ENCODE measurements around the gene FGF22. TPM values are rescaled to one million over a fixed set of nuclear protein-coding genes. Genes with fewer than 3 reads are reported as not detected.

FGF22 gene
- total RNA-seq, 2 donors from 2014 or later = 0.27 to 0.56 TPM

DNA sequence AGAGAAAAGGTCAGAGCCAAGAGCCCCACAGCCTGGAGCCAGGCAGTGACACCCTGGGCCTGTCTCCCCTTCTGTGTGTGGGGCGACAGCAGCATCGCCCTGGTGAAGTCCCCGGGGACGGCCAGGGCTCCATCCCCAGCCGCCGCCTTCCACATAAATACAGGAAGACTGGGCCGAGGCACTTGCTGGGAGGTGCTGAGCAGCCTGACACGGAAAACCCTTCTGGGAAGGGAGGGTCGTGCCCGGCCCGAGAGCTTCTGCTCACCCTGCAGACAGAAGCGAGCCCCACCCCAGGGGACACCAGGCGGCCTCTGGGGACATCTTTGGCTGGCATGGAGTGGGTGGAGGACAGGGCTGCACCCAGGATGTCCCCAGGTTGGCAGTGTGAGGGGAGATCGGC lies 5.1 kb downstream of the FGF22 start:
- TF ChIP-seq, protein P1, sequence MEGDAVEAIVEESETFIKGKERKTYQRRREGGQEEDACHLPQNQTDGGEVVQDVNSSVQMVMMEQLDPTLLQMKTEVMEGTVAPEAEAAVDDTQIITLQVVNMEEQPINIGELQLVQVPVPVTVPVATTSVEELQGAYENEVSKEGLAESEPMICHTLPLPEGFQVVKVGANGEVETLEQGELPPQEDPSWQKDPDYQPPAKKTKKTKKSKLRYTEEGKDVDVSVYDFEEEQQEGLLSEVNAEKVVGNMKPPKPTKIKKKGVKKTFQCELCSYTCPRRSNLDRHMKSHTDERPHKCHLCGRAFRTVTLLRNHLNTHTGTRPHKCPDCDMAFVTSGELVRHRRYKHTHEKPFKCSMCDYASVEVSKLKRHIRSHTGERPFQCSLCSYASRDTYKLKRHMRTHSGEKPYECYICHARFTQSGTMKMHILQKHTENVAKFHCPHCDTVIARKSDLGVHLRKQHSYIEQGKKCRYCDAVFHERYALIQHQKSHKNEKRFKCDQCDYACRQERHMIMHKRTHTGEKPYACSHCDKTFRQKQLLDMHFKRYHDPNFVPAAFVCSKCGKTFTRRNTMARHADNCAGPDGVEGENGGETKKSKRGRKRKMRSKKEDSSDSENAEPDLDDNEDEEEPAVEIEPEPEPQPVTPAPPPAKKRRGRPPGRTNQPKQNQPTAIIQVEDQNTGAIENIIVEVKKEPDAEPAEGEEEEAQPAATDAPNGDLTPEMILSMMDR (IDR thresholded peaks at IDR 0.05) = no peak
- Histone ChIP-seq H3K9me3 (no peaks in the 10 kb centered on the region), H3K4me1 (ENCODE audit: control insufficient read depth in 1 of 2, low read depth in 2 of 2) (no peaks in the 10 kb centered on the region), H3K36me3 (peaks cover 33% of the 10 kb centered on the region), H3K27me3 (replicated peaks; ENCODE audit: insufficient read depth) (no peaks in the 10 kb centered on the region), H3K27ac (no peak overlapping the region), H3K4me3 (no peak overlapping the region)
- no peak for DNase-seq (ENCODE audit: low spot score)
- no peak for ATAC-seq (ENCODE audit: insufficient number of reproducible peaks, low FRiP score, low read depth)

DNA sequence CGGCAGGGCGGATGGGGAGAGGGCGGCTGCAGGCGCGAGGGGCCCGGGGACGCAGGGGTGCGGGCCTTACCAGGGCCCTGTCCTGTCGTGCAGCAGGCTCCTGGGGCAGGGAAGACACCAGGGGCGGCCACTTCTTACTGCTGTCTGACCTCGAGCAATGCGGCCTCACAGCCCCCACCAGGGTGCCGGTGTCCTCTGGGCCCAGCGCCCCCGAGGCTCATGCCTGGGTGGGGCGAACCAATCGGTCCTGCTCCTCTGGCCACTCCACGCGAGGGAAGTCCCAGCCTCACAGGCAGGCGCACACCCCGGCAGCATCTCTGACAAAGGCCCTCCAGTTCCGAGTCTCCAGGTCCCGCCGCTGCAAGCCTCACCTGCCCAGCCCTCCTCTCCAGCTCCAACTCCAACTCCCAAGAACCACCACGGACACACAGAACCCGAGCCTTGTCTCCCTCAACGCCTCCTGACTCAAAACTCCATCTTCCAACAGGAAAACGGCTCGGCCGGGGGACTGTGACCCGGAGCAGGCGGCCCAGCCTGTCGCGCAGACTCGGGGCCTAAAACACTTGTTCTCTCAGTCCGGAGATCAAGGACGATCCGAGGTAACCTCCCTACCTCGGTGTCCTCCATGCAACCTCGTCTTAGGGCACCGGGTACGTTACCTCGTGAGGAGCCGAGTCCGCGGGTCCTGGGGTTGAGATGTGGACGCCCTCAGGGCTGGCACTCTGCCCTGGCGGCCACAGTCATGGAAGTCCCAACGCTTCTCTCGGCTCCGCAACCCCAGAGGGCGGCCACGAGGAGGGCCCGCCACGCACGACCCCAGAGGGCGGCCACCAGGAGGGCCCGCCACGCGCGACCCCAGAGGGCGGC lies 6.5 kb downstream of the FGF22 start:
- Histone ChIP-seq H3K9me3 (no peaks in the 10 kb centered on the region), H3K36me3 (peaks cover 40% of the 10 kb centered on the region), H3K4me1 (ENCODE audit: control insufficient read depth in 1 of 2, low read depth in 2 of 2) (no peaks in the 10 kb centered on the region), H3K4me3 (no peak overlapping the region), H3K27me3 (replicated peaks; ENCODE audit: insufficient read depth) (no peaks in the 10 kb centered on the region), H3K27ac (no peak overlapping the region)
- DNase-seq (ENCODE audit: low spot score) = no peak
- ATAC-seq (ENCODE audit: insufficient number of reproducible peaks, low FRiP score, low read depth) = no peak
- TF ChIP-seq, protein P1 (IDR thresholded peaks at IDR 0.05) = no peak

DNA sequence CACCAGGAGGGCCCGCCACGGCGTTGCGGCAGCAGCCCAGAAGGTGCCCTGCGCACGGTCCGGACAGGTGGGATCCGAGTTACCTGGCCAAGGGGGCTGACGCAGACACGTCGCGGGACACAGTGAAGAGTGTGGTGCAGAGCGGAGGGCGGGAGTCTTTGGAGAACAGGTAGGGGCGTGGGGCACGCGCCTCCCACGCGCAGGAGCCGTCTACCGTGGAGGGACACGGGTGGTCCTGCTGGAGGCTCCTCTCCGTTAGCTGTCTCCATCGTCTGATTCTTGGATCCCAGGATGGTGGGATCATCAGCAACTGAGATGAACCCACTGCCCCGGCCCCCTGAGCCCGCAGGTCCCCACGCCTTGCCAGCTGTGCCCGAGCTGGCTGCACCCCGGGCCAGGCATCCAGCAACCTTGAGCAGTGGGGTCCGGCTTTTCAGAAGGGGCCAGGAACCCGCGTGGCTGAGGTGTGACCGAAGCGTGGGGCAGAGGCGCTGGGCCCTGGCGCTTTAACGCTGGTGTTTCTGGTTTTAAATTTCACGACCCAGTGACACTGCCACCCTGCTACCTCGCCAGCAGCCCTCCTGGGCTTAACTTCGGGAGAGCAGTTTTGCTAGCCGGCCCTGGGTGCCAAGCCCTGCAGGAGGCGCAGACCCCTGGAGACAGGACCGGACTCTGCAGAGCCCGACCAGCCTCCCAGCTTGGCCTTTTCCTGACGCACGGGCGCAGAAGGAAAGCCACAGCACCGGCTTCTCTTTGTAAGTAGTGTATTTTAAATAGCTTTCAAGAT lies 7.3 kb downstream of the FGF22 start:
- peaks cover 47% of the 10 kb centered on the region for H3K36me3 ChIP-seq
- no peak for DNase-seq (ENCODE audit: low spot score)

DNA sequence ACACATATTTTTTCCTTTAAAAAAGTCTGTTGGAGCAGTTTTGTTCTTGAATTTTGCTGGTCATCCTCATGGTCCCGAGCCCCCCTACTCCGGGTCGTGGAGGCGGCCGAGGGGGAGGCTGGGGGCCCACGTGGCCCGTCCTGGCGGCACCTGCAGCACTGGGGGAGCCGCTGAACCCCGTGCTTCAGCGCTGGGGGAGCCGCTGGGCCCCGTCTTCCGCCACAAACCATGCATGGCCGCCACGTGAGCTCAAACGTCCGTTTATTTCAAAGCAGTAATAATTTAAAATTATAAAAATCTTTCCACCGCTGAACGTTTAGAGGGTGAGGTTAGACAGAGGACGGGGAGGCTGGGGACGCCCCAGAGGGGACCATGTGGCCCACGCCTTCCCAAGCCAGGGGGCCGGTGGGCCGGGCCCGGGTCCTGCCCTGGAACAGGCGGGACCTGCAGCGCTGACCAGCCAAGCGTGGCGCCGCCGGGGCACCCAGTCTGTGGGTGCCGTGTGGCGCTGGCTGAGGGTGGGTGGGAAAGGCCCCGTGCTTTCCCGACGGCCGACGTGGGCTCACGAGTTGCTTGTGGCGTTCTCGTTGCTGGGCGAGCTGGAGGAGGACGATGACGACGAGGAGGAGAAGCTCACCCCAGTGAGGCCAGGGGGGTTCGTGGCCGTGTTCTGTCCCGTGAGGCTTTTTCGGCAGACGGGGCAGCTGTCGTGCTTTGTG lies 8.0 kb downstream of the FGF22 start:
- H3K36me3 ChIP-seq = peaks cover 52% of the 10 kb centered on the region
- H3K9me3 ChIP-seq = no peaks in the 10 kb centered on the region
- H3K27ac ChIP-seq = no peak overlapping the region
- ATAC-seq (ENCODE audit: insufficient number of reproducible peaks, low FRiP score, low read depth) (no peak), DNase-seq (ENCODE audit: low spot score) (no peak)
- no peak overlapping the region for H3K4me3 ChIP-seq
- H3K4me1 ChIP-seq (ENCODE audit: control insufficient read depth in 1 of 2, low read depth in 2 of 2) = no peaks in the 10 kb centered on the region
- H3K27me3 ChIP-seq (replicated peaks; ENCODE audit: insufficient read depth) = no peaks in the 10 kb centered on the region
- TF ChIP-seq, protein P1 (IDR thresholded peaks at IDR 0.05) = no peak

More for the DNA sequence above, 7.3 kb downstream of the FGF22 start:
- H3K9me3 ChIP-seq = no peaks in the 10 kb centered on the region
- no peaks in the 10 kb centered on the region for H3K4me1 ChIP-seq (ENCODE audit: control insufficient read depth in 1 of 2, low read depth in 2 of 2)
- no peak overlapping the region for H3K4me3 ChIP-seq
- ATAC-seq (ENCODE audit: insufficient number of reproducible peaks, low FRiP score, low read depth) = no peak
- TF ChIP-seq, protein P1 (IDR thresholded peaks at IDR 0.05) = no peak
- no peaks in the 10 kb centered on the region for H3K27me3 ChIP-seq (replicated peaks; ENCODE audit: insufficient read depth)
- no peak overlapping the region for H3K27ac ChIP-seq

DNA sequence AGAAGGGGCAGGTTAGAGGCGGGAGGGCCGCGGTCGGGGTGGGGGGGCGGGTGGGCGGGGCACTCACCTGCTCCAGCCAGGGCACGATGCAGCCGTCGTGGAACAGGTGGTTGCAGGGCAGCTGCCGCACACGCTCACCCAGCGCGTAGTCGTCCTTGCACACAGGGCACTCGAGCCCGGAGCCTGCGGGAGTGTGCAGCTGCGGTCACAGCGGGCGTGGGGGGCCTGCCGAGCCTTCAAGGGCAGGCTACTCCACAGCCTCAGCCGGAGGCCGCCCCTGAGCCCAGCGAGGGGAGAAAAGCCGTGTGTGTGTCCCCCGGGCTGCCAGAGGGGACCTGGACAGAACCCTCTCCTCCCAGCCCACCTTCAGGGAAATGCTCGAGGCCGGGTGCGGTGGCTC lies 8.6 kb downstream of the FGF22 start:
- H3K27me3 ChIP-seq (replicated peaks; ENCODE audit: insufficient read depth) = no peaks in the 10 kb centered on the region
- peaks cover 54% of the 10 kb centered on the region for H3K36me3 ChIP-seq
- no peak for ATAC-seq (ENCODE audit: insufficient number of reproducible peaks, low FRiP score, low read depth)
- no peak overlapping the region for H3K27ac ChIP-seq
- H3K9me3 ChIP-seq = no peaks in the 10 kb centered on the region
- TF ChIP-seq, protein P1 (IDR thresholded peaks at IDR 0.05) = no peak
- DNase-seq (ENCODE audit: low spot score) = no peak
- H3K4me1 ChIP-seq (ENCODE audit: control insufficient read depth in 1 of 2, low read depth in 2 of 2) = no peaks in the 10 kb centered on the region
- H3K4me3 ChIP-seq = no peak overlapping the region
